Stimulated activated CD8-positive, alpha-beta memory T cell treated with anti-CD3 and anti-CD28 coated beads, Interleukin-2, amount 100 ng/mL, for 48 hours (primary cell): ENCODE results near the gene RNF168.
"Not testable (repeated sequence)": the region's sequence is repeated elsewhere in the genome, so short reads cannot be mapped to it uniquely, and the experiment has no call there.

Source experiments
- DNase-seq, 2 donors: peaks; one replicate each; pipeline ENCODE4 v3.0.0-alpha.2; 2020; ENCODE audit warnings: low read depth in 2 of 2

The RNF168 gene

GRCh38 chr3:196517162-196517800, 13.7 kb upstream of the RNF168 start:
- DNase-seq: no peak

- no peak for DNase-seq
Measured at GRCh38 chr3:196514913-196515621, 11.5 kb upstream of the RNF168 start, which contains the start of gene SMCO1. Gene SMCO1, minus strand, starts transcription at chr3:196515346. Its CDS starts 137 bp downstream, at chr3:196515209.

- DNase-seq: no peak
Measured at GRCh38 chr3:196514350-196514716, 10.8 kb upstream of the RNF168 start.

- no peak for DNase-seq
Measured at GRCh38 chr3:196513697-196514349, 10.3 kb upstream of the RNF168 start.

GRCh38 chr3:196511646-196512425, 8.3 kb upstream of the RNF168 start:
- not testable (repeated sequence) for DNase-seq

- DNase-seq: not testable (repeated sequence)
Measured at GRCh38 chr3:196511108-196511507, 7.5 kb upstream of the RNF168 start.

GRCh38 chr3:196506687-196507086, 3.1 kb upstream of the RNF168 start:
- no peak for DNase-seq

GRCh38 chr3:196504556-196504955, 988 bp upstream of the RNF168 start:
- no peak for DNase-seq

GRCh38 chr3:196504077-196504398, 470 bp upstream of the RNF168 start:
- DNase-seq: not testable (repeated sequence)

- DNase-seq: peak; percentile 13 to 24
Measured at GRCh38 chr3:196502775-196503195, 783 bp downstream of the RNF168 start.

- no peak for DNase-seq
Measured at GRCh38 chr3:196501316-196502044, 2.1 kb downstream of the RNF168 start.

GRCh38 chr3:196499807-196500524, 3.6 kb downstream of the RNF168 start:
- no peak for DNase-seq

- no peak for DNase-seq
Measured at GRCh38 chr3:196499061-196499460, 4.5 kb downstream of the RNF168 start.

- no peak for DNase-seq
Measured at GRCh38 chr3:196498297-196498696, 5.3 kb downstream of the RNF168 start.

GRCh38 chr3:196496183-196496582, 7.4 kb downstream of the RNF168 start:
- no peak for DNase-seq

GRCh38 chr3:196493292-196493691, 10.3 kb downstream of the RNF168 start:
- no peak for DNase-seq

- DNase-seq: no peak
Measured at GRCh38 chr3:196492080-196492479, 11.5 kb downstream of the RNF168 start.

- DNase-seq: no peak
Measured at GRCh38 chr3:196489747-196490146, 13.8 kb downstream of the RNF168 start.

- DNase-seq: no peak
Measured at GRCh38 chr3:196486263-196486662, 17.3 kb downstream of the RNF168 start.

GRCh38 chr3:196477678-196478077, 25.9 kb downstream of the RNF168 start:
- DNase-seq: no peak

- no peak for DNase-seq
Measured at GRCh38 chr3:196472286-196472685, 31.3 kb downstream of the RNF168 start.
